AG04450 (cell line): ENCODE measurements around the gene PDIA5. TPM values are rescaled to one million over a fixed set of nuclear protein-coding genes. Genes with fewer than 3 reads are reported as not detected.

Experiments used
- CTCF ChIA-PET: fragments of 300-600, 350-600 bp; formaldehyde crosslinking; extraction: SDS; loops from one replicate; lab custom pipeline; 2022; ENCODE audit warnings: antibody characterized with exemption, inconsistent platforms; lab: Charles Lee
- POLR2A ChIA-PET: fragments of 350-600 bp; formaldehyde crosslinking; extraction: SDS; loops from one replicate; lab custom pipeline; 2021; ENCODE audit warnings: antibody characterized with exemption, inconsistent platforms; lab: Yijun Ruan, JAX
- DNase-seq: peaks from one replicate; pipeline ENCODE4 v3.0.0-alpha.2; 2011; ENCODE audit warnings: low read depth, low spot score
- H3K27ac ChIP-seq: one replicate; pipeline ENCODE4 v1.5.1; 2012; ENCODE audit warnings: low read depth, low read length, control low read depth
- H3K27me3 ChIP-seq: one replicate; pipeline ENCODE4 v1.6.0; 2012; ENCODE audit warnings: low read length; ENCODE audit not compliant: control insufficient read depth, insufficient read depth
- H3K4me3 ChIP-seq: 2 replicates; pipeline ENCODE4 v1.5.1; 2011; ENCODE audit warnings: mild to moderate bottlenecking, low read depth, low read length, control low read depth
- H3K9me3 ChIP-seq: 2 replicates; pipeline ENCODE4 v1.5.1; 2012; ENCODE audit warnings: low read length; ENCODE audit not compliant: control insufficient read depth, insufficient read depth
- CTCF ChIP-seq: IDR thresholded peaks from 2 replicates; pipeline ENCODE4 v1.5.1; 2011; ENCODE audit warnings: low read depth, low read length, control low read depth, inconsistent platforms
- polyA plus RNA-seq: library from polyadenylated mRNA; depleted of rRNA; stranded (reverse); fragments of >200 nt; gene quantifications from 2 replicates; pipeline ENCODE4 v1.2.3, GENCODE V29; 2011

PDIA5 gene
- polyA plus RNA-seq, 1 experiment, result 33.1 TPM

GRCh38 chr3:123157598-123158287 lies 90.9 kb downstream of the PDIA5 start:
- ChIA-PET CTCF (no interaction called here), POLR2A (no interaction called here)
- H3K27ac ChIP-seq, result no peak overlapping the region
- no peak for TF ChIP-seq CTCF
- DNase-seq, result no peak
- no peaks in the 10 kb centered on the region for H3K9me3 ChIP-seq
- H3K4me3 ChIP-seq, result no peak overlapping the region
- H3K27me3 ChIP-seq, result no peaks in the 10 kb centered on the region

GRCh38 chr3:123158330-123158729 lies 91.5 kb downstream of the PDIA5 start:
- Histone ChIP-seq H3K27me3 (no peaks in the 10 kb centered on the region), H3K4me3 (no peak overlapping the region), H3K27ac (no peak overlapping the region), H3K9me3 (no peaks in the 10 kb centered on the region)
- DNase-seq, result no peak
- ChIA-PET POLR2A (no interaction called here), CTCF (no interaction called here)
- no peak for TF ChIP-seq CTCF

- H3K27ac ChIP-seq, result no peak overlapping the region
- H3K9me3 ChIP-seq, result no peaks in the 10 kb centered on the region
- DNase-seq, result no peak
- no peak overlapping the region for H3K4me3 ChIP-seq
- H3K27me3 ChIP-seq, result no peaks in the 10 kb centered on the region
- POLR2A ChIA-PET, result no interaction called here
- CTCF ChIA-PET, result no interaction called here
- TF ChIP-seq CTCF, result no peak
Measured at GRCh38 chr3:123158899-123159390, 92.1 kb downstream of the PDIA5 start.

GRCh38 chr3:123159926-123160635 lies 93.3 kb downstream of the PDIA5 start:
- CTCF ChIA-PET, result interaction anchor here (1.0 kb wide), 1 partner anchor 18 kb away, joined by 3 read pairs; no protein-coding TSS in a partner anchor
- POLR2A ChIA-PET, result no interaction called here
- no peak for DNase-seq
- no peaks in the 10 kb centered on the region for H3K27me3 ChIP-seq
- no peak overlapping the region for H3K4me3 ChIP-seq
- TF ChIP-seq CTCF, result no peak
- no peaks in the 10 kb centered on the region for H3K9me3 ChIP-seq
- H3K27ac ChIP-seq, result no peak overlapping the region

- Histone ChIP-seq H3K4me3 (no peak overlapping the region), H3K9me3 (no peaks in the 10 kb centered on the region), H3K27me3 (no peaks in the 10 kb centered on the region), H3K27ac (no peak overlapping the region)
- ChIA-PET POLR2A (no interaction called here), CTCF (no interaction called here)
- TF ChIP-seq CTCF, result peak; percentile 3; the same call in 1 of the 2 replicates
- no peak for DNase-seq
Measured at GRCh38 chr3:123161167-123161566, 94.3 kb downstream of the PDIA5 start.
